ENCODE results near the gene TRAPPC1.

The TRAPPC1 gene

DNA sequence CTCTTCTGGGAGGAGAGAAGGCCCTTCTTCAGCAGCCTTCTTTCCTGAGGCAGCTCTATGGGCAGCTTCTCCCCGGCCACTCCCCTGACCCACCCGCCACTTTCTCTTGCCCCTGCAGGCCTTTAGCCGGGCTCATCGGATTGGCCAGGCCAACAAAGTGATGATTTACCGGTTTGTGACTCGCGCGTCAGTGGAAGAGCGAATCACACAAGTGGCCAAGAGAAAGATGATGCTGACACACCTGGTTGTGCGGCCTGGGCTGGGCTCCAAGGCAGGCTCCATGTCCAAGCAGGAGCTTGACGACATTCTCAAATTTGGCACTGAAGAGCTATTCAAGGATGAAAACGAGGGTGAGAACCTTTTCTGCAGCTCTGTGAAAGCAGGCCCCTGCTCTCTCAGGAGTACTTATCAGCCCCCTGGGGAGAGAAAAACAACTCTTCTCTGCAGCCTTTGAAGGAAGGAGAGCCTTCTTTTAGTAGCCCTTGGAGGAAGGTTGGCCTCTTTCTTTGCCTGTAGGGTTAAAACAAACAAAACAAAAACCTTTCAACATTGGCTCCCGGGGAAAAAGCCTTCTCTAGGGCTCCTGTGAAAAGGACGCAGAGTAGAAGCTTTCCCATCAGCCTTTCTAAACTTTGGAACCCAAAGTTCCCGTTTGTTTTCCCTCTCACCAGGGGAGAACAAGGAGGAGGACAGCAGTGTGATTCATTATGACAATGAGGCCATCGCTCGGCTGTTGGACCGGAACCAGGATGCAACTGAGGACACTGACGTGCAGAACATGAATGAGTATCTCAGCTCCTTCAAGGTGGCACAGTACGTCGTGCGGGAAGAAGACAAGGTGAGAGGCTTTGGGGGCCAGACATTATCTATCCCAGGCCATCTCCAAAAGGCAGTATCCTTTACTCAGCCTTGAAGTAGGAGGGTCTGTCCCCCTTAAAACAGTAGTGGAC is 28.3 kb downstream of the TRAPPC1 start:
- DNase-seq (ENCODE audit: low spot score) = no peak

GRCh38 chr17:7897773-7898172 is 34.0 kb downstream of the TRAPPC1 start:
- no peak for DNase-seq (ENCODE audit: low spot score)

DNA sequence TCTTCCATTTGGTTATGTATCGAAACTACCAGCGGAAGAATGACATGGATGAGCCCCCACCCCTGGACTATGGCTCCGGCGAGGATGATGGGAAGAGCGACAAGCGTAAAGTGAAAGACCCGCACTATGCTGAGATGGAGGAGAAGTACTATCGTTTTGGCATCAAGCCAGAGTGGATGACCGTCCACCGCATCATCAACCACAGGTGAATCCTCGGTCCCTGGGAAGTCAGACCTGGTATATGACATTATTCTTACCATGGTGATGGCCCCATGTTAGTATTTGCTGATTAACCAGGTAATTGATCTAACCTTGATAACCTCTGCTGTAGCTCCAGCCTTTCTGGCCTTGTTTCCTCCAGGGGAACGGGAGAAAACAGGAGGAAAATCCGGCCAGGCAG is 34.7 kb downstream of the TRAPPC1 start:
- DNase-seq (ENCODE audit: low spot score) = no peak

DNA sequence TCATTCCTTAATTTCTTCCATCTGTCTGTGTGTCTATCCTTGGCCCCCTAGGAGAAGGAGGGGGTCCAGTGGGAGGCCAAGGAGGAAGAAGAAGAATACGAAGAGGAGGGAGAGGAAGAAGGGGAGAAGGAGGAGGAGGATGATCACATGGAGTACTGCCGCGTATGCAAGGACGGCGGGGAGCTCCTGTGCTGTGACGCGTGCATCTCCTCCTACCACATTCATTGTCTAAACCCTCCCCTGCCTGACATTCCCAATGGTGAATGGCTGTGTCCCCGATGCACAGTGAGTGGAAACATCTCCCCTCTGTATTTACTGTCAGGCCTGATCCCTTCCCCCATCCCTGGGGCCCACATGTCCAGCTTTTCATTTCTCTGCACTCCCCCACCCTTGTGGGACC is 36.9 kb downstream of the TRAPPC1 start:
- DNase-seq (ENCODE audit: low spot score) = no peak

DNA sequence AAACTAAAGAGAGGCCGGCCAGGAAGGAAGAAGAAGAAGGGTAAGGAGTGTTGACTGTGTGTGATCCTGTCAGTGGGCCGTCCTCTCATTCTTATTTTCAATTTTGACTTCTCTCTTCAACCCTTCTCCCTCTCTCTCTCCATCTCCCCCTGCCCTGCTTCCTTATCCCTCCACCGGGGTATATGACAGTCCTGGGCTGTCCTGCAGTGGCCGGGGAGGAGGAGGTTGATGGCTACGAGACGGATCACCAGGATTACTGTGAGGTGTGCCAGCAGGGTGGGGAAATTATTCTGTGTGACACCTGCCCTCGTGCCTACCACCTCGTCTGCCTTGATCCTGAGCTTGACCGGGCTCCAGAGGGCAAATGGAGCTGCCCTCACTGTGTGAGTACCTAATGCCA is 37.5 kb downstream of the TRAPPC1 start:
- no peak for DNase-seq (ENCODE audit: low spot score)

- DNase-seq (ENCODE audit: low spot score) = no peak
Observed at GRCh38 chr17:7893187-7893880, 38.4 kb downstream of the TRAPPC1 start.

- peak; percentile 79 for DNase-seq (ENCODE audit: low spot score)
Observed at GRCh38 chr17:7889166-7889955, 42.4 kb downstream of the TRAPPC1 start.

DNA sequence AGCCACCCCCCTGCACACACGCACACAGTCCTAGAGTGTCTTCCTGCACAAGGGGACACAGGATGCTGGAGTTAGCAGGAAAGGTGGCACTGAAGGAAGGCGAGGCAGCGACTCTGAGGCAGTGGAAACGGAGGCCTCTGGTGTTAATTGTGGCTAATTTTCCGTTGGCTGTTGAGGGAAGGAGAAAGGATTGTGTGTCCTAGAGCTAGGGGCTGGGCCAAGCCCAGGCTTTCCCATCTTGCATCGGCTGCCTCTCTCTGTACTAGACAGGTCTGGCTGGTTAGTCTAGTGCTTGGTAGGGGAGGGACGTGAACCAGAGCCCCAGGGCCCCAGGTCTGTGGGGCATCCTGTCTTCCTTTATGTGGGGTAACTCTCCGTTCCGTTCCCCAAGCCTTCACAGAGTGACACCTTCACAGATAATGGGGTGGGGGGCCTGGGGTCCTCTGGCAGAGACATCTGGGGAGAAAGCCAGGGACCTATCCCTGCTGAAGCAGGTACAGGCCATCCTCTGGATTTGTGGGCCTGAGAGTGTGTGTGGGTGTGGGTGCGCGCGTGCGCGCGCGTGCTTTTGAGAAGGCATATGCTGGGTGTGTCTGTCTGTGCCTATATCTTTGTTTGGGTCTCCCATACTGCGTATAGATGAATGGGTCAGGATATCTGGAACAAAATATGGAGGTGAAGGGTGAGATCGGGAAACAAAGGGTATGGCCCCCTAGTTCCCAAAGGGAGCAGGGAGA is 43.4 kb downstream of the TRAPPC1 start, which contains the start of gene CHD3:
Gene CHD3 (plus strand): TSS at position 606 of the 737 bp plus-strand sequence. CDS start 212 bp downstream, outside the sequence.
- peak; percentile 48 for DNase-seq (ENCODE audit: low spot score)

DNA sequence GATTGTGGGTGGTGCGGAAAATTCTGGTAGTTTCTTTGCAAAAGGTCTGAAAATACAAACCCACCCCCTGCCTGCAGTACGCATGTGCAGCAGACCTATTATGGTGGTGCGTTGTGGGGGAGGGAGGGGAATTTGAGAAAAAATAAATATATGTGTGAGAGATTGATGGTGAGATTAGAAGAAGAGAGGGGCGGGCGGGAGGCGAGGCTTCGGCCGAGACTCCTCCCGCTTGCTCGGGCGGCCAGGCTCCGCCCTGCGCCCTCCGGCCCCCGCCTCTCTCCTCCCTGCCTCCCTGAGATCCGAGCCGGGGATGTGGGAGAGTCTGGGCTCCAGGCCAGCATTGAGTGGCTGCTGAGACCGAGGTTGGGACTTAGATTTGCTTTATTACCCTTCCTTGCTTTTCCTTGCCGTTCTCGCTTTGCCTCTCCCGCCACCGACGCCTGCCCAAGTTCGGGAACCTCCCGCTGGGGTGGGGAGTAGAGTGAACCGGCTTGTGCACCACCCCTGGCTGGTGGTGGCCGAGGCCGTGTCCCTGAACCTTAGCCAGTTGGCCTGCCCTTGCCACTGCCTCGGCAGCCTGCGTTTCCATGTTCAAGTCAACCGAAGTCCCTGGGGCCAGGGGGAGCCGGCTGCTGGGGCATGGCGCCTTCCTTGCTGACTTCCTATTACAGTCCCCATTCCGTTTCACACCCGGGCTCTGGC is 44.1 kb downstream of the TRAPPC1 start:
- peak; percentile 98 for DNase-seq (ENCODE audit: low spot score)

DNA sequence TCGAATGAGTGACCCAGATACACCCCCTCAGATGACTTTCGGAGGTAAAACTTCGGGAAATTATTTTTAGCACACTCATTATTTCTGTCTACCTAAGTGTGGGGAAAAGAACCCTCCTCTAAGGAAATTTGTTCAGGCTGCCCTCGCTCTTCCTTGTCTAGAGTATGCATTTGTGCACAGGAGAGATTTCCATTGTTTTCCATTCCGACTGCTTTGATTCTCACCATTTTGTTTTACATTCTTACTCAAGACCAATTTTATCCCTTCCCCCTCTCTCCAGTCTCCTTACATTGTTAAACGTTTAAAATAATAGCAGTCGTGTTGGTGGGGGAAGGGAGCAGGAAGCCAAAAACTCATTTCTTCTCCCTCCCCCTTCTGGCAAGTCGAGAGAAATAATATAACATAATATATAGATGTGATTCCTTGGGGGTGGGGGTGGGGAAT is 44.7 kb downstream of the TRAPPC1 start:
- no peak for DNase-seq (ENCODE audit: low spot score)

GRCh38 chr17:7886227-7887037 is 45.3 kb downstream of the TRAPPC1 start:
- DNase-seq (ENCODE audit: low spot score) = no peak

DNA sequence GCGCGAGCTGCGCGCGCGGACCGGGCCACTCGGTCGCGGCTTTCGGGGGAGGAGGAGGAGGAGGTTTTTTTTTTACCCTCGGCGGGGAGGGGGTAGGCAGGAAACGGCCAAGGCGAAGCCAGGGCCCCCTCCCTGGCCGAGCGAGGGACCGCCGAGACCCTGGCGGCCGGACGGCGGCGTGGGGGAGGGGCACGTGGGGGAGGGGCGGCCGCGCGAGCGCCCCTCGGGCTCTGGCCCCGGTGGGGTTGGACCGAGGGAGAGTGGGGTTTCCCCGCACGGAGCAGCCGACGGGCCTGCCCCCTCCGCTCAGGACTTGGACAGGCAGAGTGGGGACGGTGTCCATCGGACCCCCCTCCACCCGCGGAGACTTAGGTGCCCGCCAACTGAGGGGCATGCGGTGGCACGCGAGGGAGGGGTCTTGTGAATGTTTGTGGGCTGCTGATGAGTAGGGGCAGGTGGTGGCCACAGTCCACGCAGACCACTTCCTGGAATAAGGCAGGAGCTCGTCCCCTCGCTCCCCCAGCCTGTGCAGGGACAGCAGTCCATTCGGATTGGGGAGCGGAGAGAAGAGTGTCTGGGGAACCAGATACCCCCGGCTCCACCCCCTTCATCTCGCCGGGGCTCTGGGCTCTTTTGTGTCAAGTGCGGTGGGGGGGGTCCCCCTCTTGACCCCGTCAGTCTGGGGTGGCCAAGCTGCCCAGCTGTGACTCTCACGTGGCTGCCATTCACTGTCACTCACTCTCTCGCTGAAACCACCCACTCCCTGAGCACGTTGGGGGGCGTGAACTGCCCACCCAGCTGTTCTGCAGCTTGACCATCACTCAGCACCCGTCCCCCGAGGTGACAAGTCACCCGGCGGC is 46.1 kb downstream of the TRAPPC1 start:
- DNase-seq (ENCODE audit: low spot score) = peak; percentile 78

DNA sequence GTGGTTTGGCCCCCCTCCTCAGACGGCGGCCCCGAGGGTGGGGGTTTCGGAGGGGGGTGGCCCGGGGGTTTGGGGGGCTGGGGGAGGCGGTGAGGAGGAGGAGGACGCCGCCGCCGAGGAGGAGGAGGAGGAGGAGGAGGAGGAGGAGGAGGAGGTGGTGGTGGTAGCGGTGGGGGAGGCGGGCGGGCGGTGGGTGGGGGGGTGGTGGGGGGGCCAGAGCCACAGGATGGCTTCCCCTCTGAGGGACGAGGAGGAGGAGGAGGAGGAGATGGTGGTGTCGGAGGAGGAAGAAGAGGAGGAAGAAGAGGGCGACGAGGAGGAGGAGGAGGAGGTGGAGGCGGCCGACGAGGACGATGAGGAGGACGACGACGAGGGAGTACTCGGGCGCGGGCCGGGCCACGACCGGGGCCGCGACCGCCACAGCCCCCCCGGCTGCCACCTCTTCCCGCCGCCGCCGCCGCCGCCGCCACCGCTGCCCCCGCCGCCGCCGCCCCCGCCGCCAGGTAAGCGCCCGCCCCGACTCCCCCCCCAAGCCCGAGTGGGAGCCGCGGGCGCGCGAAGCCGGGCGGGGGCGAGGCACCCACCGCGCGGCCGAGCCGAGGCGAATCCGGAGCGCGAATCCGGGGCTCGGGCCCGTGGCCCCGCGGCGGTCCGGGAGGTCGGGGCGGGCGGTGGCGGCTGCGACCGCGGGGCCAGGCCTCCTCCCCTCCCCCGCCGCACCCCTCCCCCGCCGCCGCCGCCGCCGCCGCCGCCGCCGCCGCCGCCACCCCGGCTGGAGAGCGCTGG is 47.0 kb downstream of the TRAPPC1 start:
- DNase-seq (ENCODE audit: low spot score) = no peak

DNA sequence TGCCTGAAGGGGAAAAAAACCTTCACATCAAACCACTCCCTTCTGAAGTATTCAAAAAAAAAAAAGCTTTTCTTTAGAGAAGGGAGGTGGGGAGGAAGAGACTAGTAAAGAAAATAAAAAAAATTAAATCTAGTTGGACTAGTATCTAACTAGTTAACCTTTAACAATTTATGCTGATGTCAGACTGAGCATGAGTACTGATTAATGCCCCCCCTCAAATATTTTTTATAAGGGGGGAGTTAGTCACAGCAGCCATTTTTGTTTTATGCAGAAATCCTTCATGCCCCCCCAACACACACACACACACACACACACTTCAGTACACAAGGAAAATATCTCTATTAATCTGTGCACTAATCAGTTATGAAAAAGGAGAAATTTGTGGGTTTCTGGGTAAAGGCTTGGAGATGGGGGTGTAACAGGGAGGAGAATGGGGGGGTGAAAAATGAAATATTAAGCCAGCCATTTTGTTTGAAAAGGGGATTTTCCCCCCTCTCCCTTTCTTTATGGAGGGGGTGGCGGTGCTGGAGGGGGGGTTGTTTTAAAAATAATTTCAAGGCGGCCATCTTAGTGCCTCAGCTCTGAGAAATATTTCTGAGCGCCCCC is 47.9 kb downstream of the TRAPPC1 start:
- no peak for DNase-seq (ENCODE audit: low spot score)

DNA sequence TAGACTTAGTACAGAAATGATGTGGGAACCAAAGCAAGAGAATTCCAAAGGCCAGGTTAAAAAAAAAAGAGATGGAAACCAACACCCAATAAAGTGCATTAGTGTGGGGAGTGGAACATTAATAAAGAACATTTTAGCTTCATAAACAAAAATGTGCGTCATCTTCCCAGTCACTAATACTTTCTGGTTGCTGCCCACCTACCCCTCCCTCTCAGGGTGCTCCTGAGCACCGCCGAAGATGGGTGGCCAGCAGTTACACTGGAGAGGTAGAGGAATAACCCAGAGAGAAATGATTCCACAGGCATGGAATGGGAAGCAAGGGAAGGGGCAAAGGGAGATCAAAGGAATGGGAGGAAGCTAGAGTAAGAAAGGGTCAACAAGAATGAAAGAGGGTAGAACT is 49.1 kb downstream of the TRAPPC1 start:
- DNase-seq (ENCODE audit: low spot score) = no peak

DNA sequence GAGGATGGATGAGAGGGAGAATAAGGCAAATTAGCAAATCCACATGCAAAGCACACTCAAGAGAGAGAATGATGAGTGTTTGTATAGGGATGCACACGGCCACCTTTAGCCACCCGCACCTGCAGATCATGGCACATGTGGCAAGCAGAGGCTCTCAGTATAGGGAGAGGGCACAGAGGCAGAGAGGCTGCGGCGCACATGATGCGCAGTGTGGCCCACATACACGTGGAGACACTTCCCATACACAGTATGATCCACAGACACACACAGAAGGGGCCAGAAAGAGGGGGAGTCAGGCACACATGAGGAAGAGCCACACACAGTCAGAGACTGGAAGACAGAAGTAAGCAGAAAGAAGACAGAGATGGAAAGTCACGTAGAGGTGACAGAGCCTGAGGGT is 49.7 kb downstream of the TRAPPC1 start:
- no peak for DNase-seq (ENCODE audit: low spot score)

- DNase-seq (ENCODE audit: low spot score) = no peak
Observed at GRCh38 chr17:7881276-7882054, 50.3 kb downstream of the TRAPPC1 start.

Measured in SK-N-DZ (cell line).